GM12878 (cell line): ENCODE data around the gene PPP2R3B. TPM values are rescaled to one million over a fixed set of nuclear protein-coding genes. Genes with fewer than 3 reads are reported as not detected.

Source experiments
- ATAC-seq: fragments of 200-7000 bp; cut with Tn5 transposase; 3 replicates; pipeline ENCODE4 v1.9.1; 2020; ENCODE audit warnings: mild to moderate bottlenecking, moderate library complexity
- BruUV-seq: library from RNA; stranded (reverse); fragments of 400-500 nt; replicated peaks from 2 replicates; lab custom pipeline; 2021; lab: Mats Ljungman, UMichigan
- CTCF ChIA-PET: fragments of 300-600 bp; sonication (Branson Sonifier 250); formaldehyde crosslinking; extraction: SDS; loops from one replicate; lab custom pipeline; 2021; ENCODE audit warnings: inconsistent platforms; lab: Yijun Ruan, JAX
- POLR2A ChIA-PET: fragments of 350-600 bp; formaldehyde crosslinking; extraction: SDS; loops from one replicate; lab custom pipeline; 2021; ENCODE audit warnings: inconsistent platforms; lab: Charles Lee
- RAD21 ChIA-PET: fragments of 300-600 bp; sonication (Branson Sonifier 250); formaldehyde crosslinking; loops from one replicate; lab custom pipeline; 2023; ENCODE audit warnings: antibody characterized with exemption; ENCODE audit not compliant: unreplicated experiment; lab: Charles Lee
- SMC1A ChIA-PET: fragments of 300-600 bp; sonication (Branson Sonifier 250); formaldehyde crosslinking; loops from one replicate; lab custom pipeline; 2023; ENCODE audit not compliant: unreplicated experiment, uncharacterized antibody; lab: Charles Lee
- DNase-seq: peaks from one replicate; pipeline ENCODE4 v3.0.0-alpha.2; 2011; ENCODE audit warnings: low read depth, low spot score
- FAIRE-seq: peaks from 3 replicates; lab custom pipeline; 2011; peaks lifted over from hg19 to GRCh38; lab: Jason Lieb, UNC
- H2AFZ ChIP-seq: 2 replicates; pipeline ENCODE4 v1.6.0; 2011; ENCODE audit warnings: low read depth, low read length, control low read depth; ENCODE audit not compliant: control insufficient read depth
- H3K27ac ChIP-seq: 2 replicates; pipeline ENCODE4 v1.5.1; 2011; ENCODE audit warnings: control low read depth; ENCODE audit not compliant: control insufficient read depth, insufficient read depth
- H3K27me3 ChIP-seq, 2 experiments: replicated peaks in 1 of 2; 2 replicates each; pipeline versions ENCODE4 v1.6.0 to v1.6.1; 2011; ENCODE audit warnings: low read length in 1 of 2; ENCODE audit not compliant: control insufficient read depth in 2 of 2, insufficient read depth in 2 of 2
- H3K36me3 ChIP-seq, 2 experiments: 2 replicates each; pipeline ENCODE4 v1.5.1; 2011; ENCODE audit warnings: low read length in 1 of 2; ENCODE audit not compliant: control insufficient read depth in 2 of 2, insufficient read depth in 2 of 2
- H3K4me1 ChIP-seq: 2 replicates; pipeline ENCODE4 v1.6.1; 2011; ENCODE audit warnings: mild to moderate bottlenecking, low read length, moderate library complexity, mixed read lengths; ENCODE audit not compliant: control insufficient read depth, insufficient read depth
- H3K4me2 ChIP-seq: 2 replicates; pipeline ENCODE4 v1.6.0; 2011; ENCODE audit warnings: control low read depth; ENCODE audit not compliant: control insufficient read depth, insufficient read depth
- H3K4me3 ChIP-seq: fragments of 200-600 bp; sonication (generic); 2 replicates; pipeline ENCODE4 v1.5.1; 2016
- H3K79me2 ChIP-seq: 2 replicates; pipeline ENCODE4 v1.6.0; 2011; ENCODE audit warnings: low read length; ENCODE audit not compliant: control insufficient read depth, insufficient read depth
- H3K9ac ChIP-seq: 2 replicates; pipeline ENCODE4 v1.8.0; 2011; ENCODE audit warnings: low read length, control low read depth, mixed read lengths; ENCODE audit not compliant: control insufficient read depth, insufficient read depth
- H3K9me3 ChIP-seq: replicated peaks from 3 replicates; pipeline ENCODE4 v1.5.1; 2011; ENCODE audit warnings: mild to moderate bottlenecking, low read length; ENCODE audit not compliant: control insufficient read depth, insufficient read depth
- H4K20me1 ChIP-seq: 2 replicates; pipeline ENCODE4 v1.6.0; 2011; ENCODE audit not compliant: control insufficient read depth, insufficient read depth
- CREM ChIP-seq: IDR thresholded peaks from 2 replicates; pipeline ENCODE4 v1.6.1; 2014; ENCODE audit warnings: antibody characterized with exemption, low read depth
- EED ChIP-seq: sonication (generic); IDR thresholded peaks from 2 replicates; pipeline ENCODE4 v1.6.1; 2016; ENCODE audit warnings: antibody characterized with exemption, low read depth
- ESRRA ChIP-seq: IDR thresholded peaks from 2 replicates; pipeline ENCODE4 v1.6.1; 2012; ENCODE audit warnings: mild to moderate bottlenecking, low read length, improper control_type of control experiment
- MEF2A ChIP-seq: IDR thresholded peaks from 2 replicates; pipeline ENCODE4 v1.6.1; 2011; ENCODE audit warnings: low read depth, mild to moderate bottlenecking, low read length, moderate library complexity; ENCODE audit not compliant: insufficient read depth
- MXI1 ChIP-seq: fragments of 150-350 bp; IDR thresholded peaks from 2 replicates; pipeline ENCODE4 v1.6.1; 2011; ENCODE audit warnings: low read depth, mild to moderate bottlenecking, inconsistent platforms, low read length, improper control_type of control experiment
- MYC ChIP-seq: IDR thresholded peaks from 2 replicates; pipeline ENCODE4 v1.6.1; 2011; ENCODE audit warnings: mild to moderate bottlenecking, low read length, moderate library complexity, inconsistent platforms; ENCODE audit not compliant: insufficient read depth, insufficient replicate concordance, insufficient read length, severe bottlenecking
- NBN ChIP-seq: fragments of 450-650 bp; IDR thresholded peaks from 2 replicates; pipeline ENCODE4 v1.6.1; 2016
- NFXL1 ChIP-seq: fragments of 450-650 bp; IDR thresholded peaks from 2 replicates; pipeline ENCODE4 v1.6.1; 2017; ENCODE audit warnings: antibody characterized with exemption, mild to moderate bottlenecking, borderline replicate concordance
- PBX3 ChIP-seq: IDR thresholded peaks from 2 replicates; pipeline ENCODE4 v1.6.1; 2011; ENCODE audit warnings: mild to moderate bottlenecking, low read depth, low read length, moderate library complexity; ENCODE audit not compliant: insufficient replicate concordance
- SIX5 ChIP-seq: IDR thresholded peaks from 2 replicates; pipeline ENCODE4 v1.6.1; 2011; ENCODE audit warnings: mild to moderate bottlenecking, low read depth, low read length, moderate library complexity; ENCODE audit not compliant: severe bottlenecking
- SP1 ChIP-seq: IDR thresholded peaks from one replicate; pipeline ENCODE4 v1.6.1; 2011; ENCODE audit warnings: low read depth, low read length
- SRF ChIP-seq, 2 experiments: IDR thresholded peaks; 2 replicates each; pipeline ENCODE4 v1.6.1; 2011; ENCODE audit warnings: low read depth in 2 of 2, low read length in 2 of 2, mild to moderate bottlenecking in 1 of 2, moderate library complexity in 1 of 2
- ZBTB11 ChIP-seq: fragments of 450-650 bp; formaldehyde crosslinking; IDR thresholded peaks from 2 replicates; pipeline ENCODE4 v1.5.0; 2022; ENCODE audit warnings: mild to moderate bottlenecking, missing genetic modification characterization
- ZNF24 ChIP-seq: fragments of 450-650 bp; IDR thresholded peaks from 2 replicates; pipeline ENCODE4 v1.6.1; 2017; ENCODE audit warnings: antibody characterized with exemption, mild to moderate bottlenecking
- WGBS: methylation state at CpG from one replicate; pipeline ENCODE4 v1.1.6; 2016; ENCODE audit warnings: low lambda C conversion rate; ENCODE audit not compliant: insufficient replicate concordance, insufficient coverage; ENCODE audit errors: missing lambda C conversion rate; 5-methylcytosine and 5-hydroxymethylcytosine counted together
- in situ Hi-C: fragments of 300-500 bp; cut with MboI; formaldehyde crosslinking; loops from 9 replicates; pipeline ENCODE4 v1.14.3; 2018; ENCODE audit warnings: mixed read lengths
- intact Hi-C: fragments of 100-400 bp; cut with micrococcal nuclease; formaldehyde crosslinking; loops from one replicate; pipeline ENCODE4 v1.14.2; 2022; ENCODE audit not compliant: unreplicated experiment
- polyA plus RNA-seq, 11 experiments: library from polyadenylated mRNA; depleted of rRNA in 4 of 11; unstranded in 6 of 11; stranded (reverse) in 5 of 11; fragments of >200 nt; fragmentation: Nextera tagmentation in 4 of 11; fragmentation: Illumina TruSeq in 1 of 11; extraction: Ambion mirVana in 4 of 11; extraction: Trizol in 1 of 11; gene quantifications; 1 replicate in 1 of 11; 2 replicates in 10 of 11; pipeline versions ENCODE4 v1.2.1 to v1.2.3, GENCODE V29; 2011 to 2016; ENCODE audit warnings: inconsistent platforms in 2 of 11, missing spikeins in 2 of 11, low read depth in 1 of 11
- total RNA-seq, 4 experiments: library from RNA; depleted of rRNA in 3 of 4; stranded (reverse); fragments of >200 nt in 3 of 4; fragmentation: Illumina TruSeq in 1 of 4; extraction: Trizol in 1 of 4; gene quantifications; 2 replicates each; pipeline versions ENCODE4 v1.2.1 to v1.2.3, GENCODE V29; 2013 to 2021

PPP2R3B gene
- total and polyA plus RNA-seq, 10 of the 15 experiments (the other 5 are each of a cell fraction or from before 2014, with no cell fraction given) = 0.11 to 34.3 (median 9.7) TPM; not detected in 1

DNA sequence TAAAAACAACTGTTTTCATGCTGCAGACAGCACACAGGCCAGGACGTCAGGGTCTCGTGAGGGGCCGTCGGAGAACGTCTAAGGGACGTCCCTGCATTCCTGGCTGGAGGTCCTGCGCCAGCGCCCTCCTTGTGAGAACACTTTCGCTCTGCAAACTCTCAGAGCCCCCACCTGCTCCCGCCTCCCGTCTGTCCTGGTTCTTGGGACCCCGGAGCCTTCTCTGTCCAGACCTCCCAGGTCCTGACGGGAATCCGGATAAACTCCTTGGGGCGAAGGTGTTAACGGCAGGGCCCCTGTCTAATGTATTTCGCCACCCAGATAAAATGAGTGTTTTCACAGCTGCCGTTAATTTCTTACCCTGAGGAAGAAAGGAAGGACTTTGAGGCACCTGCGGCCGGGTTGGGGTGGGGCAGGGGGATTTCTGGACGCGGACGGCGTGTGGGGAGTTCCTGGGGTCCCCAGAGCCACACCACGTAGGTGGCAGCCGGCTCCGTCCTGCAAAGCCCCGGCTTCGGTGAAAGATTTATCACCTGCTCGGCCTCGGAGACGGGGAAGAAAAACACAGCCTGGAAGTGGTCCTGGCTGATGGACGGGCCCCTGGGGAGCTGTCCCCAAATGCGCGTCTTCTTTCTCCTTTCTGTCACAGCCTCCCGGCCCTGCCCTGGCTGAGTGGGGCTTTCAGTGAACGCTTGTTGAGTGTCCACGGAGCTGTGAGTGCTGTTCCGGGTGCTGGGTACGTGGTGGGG, 35.1 kb upstream of the PPP2R3B start (continued):
- TF ChIP-seq ZBTB11 = no peak
- no peak for TF ChIP-seq MEF2A
- no peak for TF ChIP-seq PBX3
- TF ChIP-seq SRF (IDR thresholded peaks at IDR 0.05; ENCODE audit: low read depth in 2 of 2, low read length in 2 of 2) = no peak
- TF ChIP-seq, all 136 proteins: peak for 0

DNA sequence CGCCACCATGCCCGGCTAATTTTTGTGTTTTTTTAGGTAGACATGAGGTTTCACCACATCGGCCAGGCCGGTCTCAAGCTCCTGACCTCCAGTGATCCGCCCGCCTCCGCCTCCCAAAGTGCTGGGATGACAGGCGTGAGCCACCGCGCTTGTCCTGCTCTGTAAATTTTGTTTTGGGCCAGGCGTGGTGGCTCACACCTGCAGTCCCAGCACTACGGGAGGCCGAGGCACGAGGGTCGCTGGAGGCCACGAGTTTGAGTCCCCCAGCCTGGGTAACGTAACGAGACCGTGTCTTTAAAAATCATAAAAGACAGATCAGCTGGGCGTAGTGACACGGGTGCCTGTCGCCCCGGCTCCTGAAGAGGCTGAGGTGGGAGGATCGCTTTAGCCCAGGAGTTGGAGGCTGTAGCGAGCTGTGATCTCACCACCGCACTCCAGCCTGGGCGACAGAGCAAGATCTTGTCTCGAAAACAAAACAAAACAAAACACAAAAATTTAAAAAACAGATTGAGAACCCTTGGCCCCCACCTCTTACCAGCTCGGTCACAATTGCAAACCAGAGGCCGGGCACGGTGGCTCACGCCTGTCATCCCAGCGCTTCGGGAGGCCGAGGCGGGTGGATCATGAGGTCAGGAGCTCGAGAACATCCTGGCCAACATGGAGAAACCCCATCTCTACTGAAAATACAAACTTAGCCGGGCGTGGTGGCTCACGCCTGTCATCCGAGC, 34.0 kb upstream of the PPP2R3B start:
- Histone ChIP-seq H3K27me3 (no peaks in the 10 kb centered on the region), H3K9ac (no peak overlapping the region), H2AFZ (no peak overlapping the region), H3K36me3 (no peaks in the 10 kb centered on the region), H3K4me3 (no peak overlapping the region), H3K79me2 (no peaks in the 10 kb centered on the region), H3K27ac (no peak overlapping the region), H3K4me1 (no peaks in the 10 kb centered on the region), H4K20me1 (no peaks in the 10 kb centered on the region), H3K9me3 (no peaks in the 10 kb centered on the region; the same call in 2 of the 3 replicates), H3K4me2 (no peak overlapping the region)
- TF ChIP-seq CREM = no peak
- TF ChIP-seq ZBTB11 = no peak
- no peak for TF ChIP-seq MYC
- TF ChIP-seq ZNF24 = no peak
- no peak for TF ChIP-seq MXI1
- no peak for TF ChIP-seq ESRRA
- no peak for TF ChIP-seq NBN
- TF ChIP-seq SP1 = no peak
- TF ChIP-seq EED = no peak
- TF ChIP-seq SIX5 = no peak
- TF ChIP-seq NFXL1 = no peak
- no peak for ATAC-seq
- ChIA-PET POLR2A (no interaction called here), SMC1A (no interaction called here), CTCF (no interaction called here), RAD21 (no interaction called here)
- BruUV-seq = no TSS peak
- WGBS = 80% methylated on average over 38 of the region's 41 CpGs
- in situ Hi-C loops = no loop called here
- intact Hi-C loops = no loop called here
- FAIRE-seq = no peak
- no peak for DNase-seq
